HUES6 (cell line): ENCODE results near the gene ASAP2.

Source experiments
- H3K27ac ChIP-seq: 2 replicates; pipeline ENCODE4 v1.7.0; 2013; ENCODE audit warnings: low read depth, mild to moderate bottlenecking, low read length, inconsistent platforms
- H3K27me3 ChIP-seq: 2 replicates; pipeline ENCODE4 v1.6.1; 2013; ENCODE audit warnings: low read length; ENCODE audit not compliant: control insufficient read depth, insufficient read depth
- H3K36me3 ChIP-seq: 2 replicates; pipeline ENCODE4 v1.6.1; 2013; ENCODE audit warnings: low read length; ENCODE audit not compliant: control insufficient read depth, insufficient read depth
- H3K4me1 ChIP-seq: 2 replicates; pipeline ENCODE4 v1.6.1; 2013; ENCODE audit warnings: low read length; ENCODE audit not compliant: control insufficient read depth, insufficient read depth
- H3K4me3 ChIP-seq: 2 replicates; pipeline ENCODE4 v1.5.1; 2013; ENCODE audit warnings: low read depth, low read length
- H3K9ac ChIP-seq: one replicate; pipeline ENCODE4 v1.6.1; 2013; ENCODE audit warnings: mild to moderate bottlenecking, low read length
- H3K9me3 ChIP-seq: 2 replicates; pipeline ENCODE4 v1.6.1; 2013; ENCODE audit warnings: low read depth, low read length; ENCODE audit not compliant: control insufficient read depth, insufficient read depth

Gene ASAP2

DNA sequence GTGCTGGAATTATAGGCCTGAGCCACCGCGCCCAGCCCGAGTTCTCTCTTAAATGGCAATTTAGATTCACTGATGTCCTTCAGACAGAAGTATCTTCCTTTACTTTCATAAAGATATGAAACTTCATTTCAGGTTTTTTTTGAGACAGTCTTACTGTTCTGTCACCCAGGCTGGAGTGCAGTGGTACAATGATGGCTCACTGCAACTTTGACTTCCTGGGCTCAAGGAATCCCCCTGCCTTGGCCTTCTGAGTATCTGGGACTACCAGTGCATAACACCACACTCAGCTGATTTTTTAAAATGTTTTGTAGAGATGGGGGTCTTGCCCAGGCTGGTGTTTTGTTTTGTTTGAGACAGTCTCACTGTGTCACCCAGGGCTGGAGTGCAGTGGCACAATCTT, 203.5 kb downstream of the ASAP2 start:
- H3K4me1 ChIP-seq: no peaks in the 10 kb centered on the region
- no peak overlapping the region for H3K27ac ChIP-seq
- no peak overlapping the region for H3K4me3 ChIP-seq
- no peaks in the 10 kb centered on the region for H3K27me3 ChIP-seq
- no peaks in the 10 kb centered on the region for H3K9me3 ChIP-seq
- H3K9ac ChIP-seq: no peak overlapping the region
- peaks cover 10% of the 10 kb centered on the region for H3K36me3 ChIP-seq

GRCh38 chr2:9412781-9413180, 206.2 kb downstream of the ASAP2 start:
- peaks cover 6% of the 10 kb centered on the region for H3K36me3 ChIP-seq
- no peak overlapping the region for H3K9ac ChIP-seq
- no peak overlapping the region for H3K4me3 ChIP-seq
- no peaks in the 10 kb centered on the region for H3K9me3 ChIP-seq
- H3K4me1 ChIP-seq: no peaks in the 10 kb centered on the region
- no peaks in the 10 kb centered on the region for H3K27me3 ChIP-seq
- no peak overlapping the region for H3K27ac ChIP-seq

GRCh38 chr2:9415516-9416169, 209.0 kb downstream of the ASAP2 start:
- Histone ChIP-seq H3K4me3 (no peak overlapping the region), H3K27ac (no peak overlapping the region), H3K9ac (no peak overlapping the region), H3K4me1 (no peaks in the 10 kb centered on the region), H3K27me3 (no peaks in the 10 kb centered on the region), H3K36me3 (peaks cover 3% of the 10 kb centered on the region), H3K9me3 (no peaks in the 10 kb centered on the region)

DNA sequence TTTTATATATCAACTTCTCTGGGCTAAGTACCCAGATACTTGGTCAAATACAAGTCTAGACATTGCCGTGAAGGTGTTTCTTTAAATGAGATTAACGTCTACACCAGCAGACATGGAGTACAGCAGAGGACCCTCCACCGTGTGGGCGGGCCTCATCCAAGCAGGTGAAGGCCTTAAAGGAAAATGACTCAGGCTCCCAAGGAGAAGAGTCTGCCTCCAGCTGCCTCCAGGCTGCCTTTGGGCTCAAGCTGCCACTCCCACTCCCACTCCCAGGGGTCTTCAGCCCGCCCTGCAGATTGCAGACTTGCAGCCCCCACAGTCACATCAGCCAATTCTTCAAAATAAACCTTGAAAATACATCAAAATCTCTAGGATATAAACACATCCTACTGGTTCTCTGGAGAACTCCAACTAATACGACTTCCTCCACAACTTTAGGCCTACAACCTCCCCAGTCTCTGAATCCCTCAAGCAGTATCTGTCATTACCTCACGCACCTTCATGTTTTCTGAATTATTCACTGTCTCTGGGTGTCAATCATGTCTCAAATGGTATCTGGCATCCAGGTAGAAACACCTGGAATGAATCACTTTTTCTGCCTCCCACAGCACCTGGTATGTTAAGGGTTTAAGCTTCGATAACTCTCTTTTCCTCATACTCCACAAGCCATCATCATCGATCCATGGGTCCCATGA, 209.8 kb downstream of the ASAP2 start:
- H3K4me1 ChIP-seq: no peaks in the 10 kb centered on the region
- no peaks in the 10 kb centered on the region for H3K9me3 ChIP-seq
- no peaks in the 10 kb centered on the region for H3K27me3 ChIP-seq
- no peak overlapping the region for H3K9ac ChIP-seq
- no peak overlapping the region for H3K27ac ChIP-seq
- peaks cover 3% of the 10 kb centered on the region for H3K36me3 ChIP-seq
- no peak overlapping the region for H3K4me3 ChIP-seq

DNA sequence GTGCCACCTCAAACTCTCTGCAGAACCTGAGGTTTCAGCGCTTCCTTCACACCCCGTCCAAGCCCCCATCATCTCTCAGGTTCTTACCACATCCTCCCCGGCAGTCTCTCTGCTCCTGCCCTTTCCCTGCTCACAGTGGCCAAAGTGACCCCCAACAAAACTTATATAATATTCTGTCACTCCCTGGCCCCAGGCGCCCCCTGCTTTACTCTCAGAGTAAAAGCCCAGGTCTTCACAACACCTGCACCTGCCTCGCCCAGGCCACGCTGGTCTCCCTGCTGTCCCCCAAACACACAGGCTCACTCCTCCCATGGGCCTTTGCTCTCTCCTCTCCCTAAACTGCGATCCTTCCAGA, 210.3 kb downstream of the ASAP2 start:
- no peaks in the 10 kb centered on the region for H3K9me3 ChIP-seq
- H3K4me3 ChIP-seq: no peak overlapping the region
- peaks cover 3% of the 10 kb centered on the region for H3K36me3 ChIP-seq
- H3K27ac ChIP-seq: no peak overlapping the region
- H3K4me1 ChIP-seq: peaks cover 3% of the 10 kb centered on the region
- H3K27me3 ChIP-seq: peaks cover 1% of the 10 kb centered on the region; the same call in 1 of the 2 replicates
- H3K9ac ChIP-seq: no peak overlapping the region

DNA sequence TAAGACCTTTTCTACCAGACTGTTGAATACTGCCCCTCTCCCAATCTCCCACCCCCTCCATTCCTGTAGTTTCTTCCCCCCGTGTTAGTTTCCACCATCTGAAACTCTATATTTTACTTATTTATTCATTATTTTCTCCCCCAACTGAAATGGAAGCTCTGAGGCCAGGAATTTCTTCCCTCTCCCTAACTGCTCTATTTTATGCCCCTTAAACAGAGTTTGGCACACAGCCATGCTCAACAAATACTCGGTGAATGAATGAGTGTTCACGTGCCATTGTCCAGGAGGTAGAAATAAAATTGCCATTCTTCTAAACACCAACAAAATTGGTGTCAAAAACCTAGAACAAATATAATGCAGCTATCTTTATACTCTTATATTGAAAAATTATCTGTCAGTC, 211.1 kb downstream of the ASAP2 start:
- no peak overlapping the region for H3K27ac ChIP-seq
- no peak overlapping the region for H3K4me3 ChIP-seq
- H3K4me1 ChIP-seq: peaks cover 10% of the 10 kb centered on the region
- no peaks in the 10 kb centered on the region for H3K9me3 ChIP-seq
- peaks cover 3% of the 10 kb centered on the region for H3K36me3 ChIP-seq
- no peak overlapping the region for H3K9ac ChIP-seq
- peaks cover 7% of the 10 kb centered on the region; the same call in 1 of the 2 replicates for H3K27me3 ChIP-seq

DNA sequence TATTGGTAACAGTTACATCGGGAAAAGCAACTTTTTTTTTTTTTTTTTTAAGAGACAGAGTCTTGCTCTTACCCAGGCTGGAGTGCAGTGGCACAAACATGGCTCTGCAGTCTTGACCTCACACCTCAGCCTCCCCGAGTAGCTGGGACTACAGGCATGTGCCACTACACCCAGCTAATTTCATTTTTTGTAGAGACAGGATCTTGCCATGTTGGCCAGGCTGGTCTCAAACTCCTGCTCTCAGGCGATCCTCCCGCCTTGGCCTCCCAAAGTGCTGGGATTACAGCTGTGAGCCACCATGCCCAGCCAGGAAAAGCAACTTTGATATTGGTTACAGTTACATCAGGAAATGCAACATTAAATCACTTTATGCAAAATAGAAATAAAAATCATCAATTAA, 212.1 kb downstream of the ASAP2 start:
- H3K36me3 ChIP-seq: peaks cover 3% of the 10 kb centered on the region
- no peak overlapping the region for H3K27ac ChIP-seq
- H3K4me1 ChIP-seq: peaks cover 10% of the 10 kb centered on the region
- H3K4me3 ChIP-seq: no peak overlapping the region
- H3K9ac ChIP-seq: no peak overlapping the region
- no peaks in the 10 kb centered on the region for H3K9me3 ChIP-seq
- H3K27me3 ChIP-seq: peaks cover 7% of the 10 kb centered on the region; the same call in 1 of the 2 replicates

DNA sequence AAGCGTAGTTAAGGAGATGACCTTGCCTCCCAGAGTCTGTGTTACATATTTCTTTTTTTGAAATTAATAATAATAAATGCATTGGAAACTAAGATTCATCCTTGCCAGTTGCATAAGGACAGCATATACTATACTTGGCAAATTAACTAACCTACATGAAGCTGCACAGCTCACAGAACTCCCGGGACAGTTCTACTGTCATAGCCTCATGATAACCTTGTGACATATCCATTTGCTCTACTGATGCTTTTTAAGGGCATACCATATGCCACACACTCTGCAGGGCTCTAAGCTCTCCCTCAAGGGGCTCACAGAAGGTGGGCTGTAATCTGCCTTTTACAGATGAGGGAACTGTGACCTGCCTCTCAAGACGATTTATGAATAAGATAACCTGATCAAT, 212.9 kb downstream of the ASAP2 start:
- H3K36me3 ChIP-seq: peaks cover 3% of the 10 kb centered on the region
- H3K4me3 ChIP-seq: no peak overlapping the region
- H3K27me3 ChIP-seq: peaks cover 7% of the 10 kb centered on the region; the same call in 1 of the 2 replicates
- H3K9me3 ChIP-seq: no peaks in the 10 kb centered on the region
- H3K9ac ChIP-seq: no peak overlapping the region
- peaks cover 14% of the 10 kb centered on the region for H3K4me1 ChIP-seq
- H3K27ac ChIP-seq: no peak overlapping the region

DNA sequence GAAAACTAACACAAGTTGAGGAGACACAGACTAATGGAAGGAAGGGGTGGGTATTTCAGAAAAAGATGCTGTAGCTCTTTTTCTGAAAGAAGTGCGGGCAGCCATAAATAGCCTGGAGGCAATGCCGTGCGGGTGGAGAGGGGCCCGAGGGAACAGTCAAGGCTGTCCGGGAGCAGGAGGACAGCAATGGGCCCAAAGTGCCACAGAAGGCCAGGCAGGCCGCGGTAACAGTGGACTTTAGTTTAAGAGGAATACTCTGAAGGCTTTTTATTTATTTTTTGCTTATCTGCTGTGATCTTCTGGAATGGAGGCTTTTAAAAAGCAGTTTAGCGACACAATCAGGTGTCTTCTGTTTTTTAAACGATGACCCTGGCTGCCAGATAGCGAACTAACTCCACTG, 213.9 kb downstream of the ASAP2 start:
- Histone ChIP-seq H3K4me3 (no peak overlapping the region), H3K27me3 (peaks cover 7% of the 10 kb centered on the region; the same call in 1 of the 2 replicates), H3K9ac (no peak overlapping the region), H3K4me1 (peaks cover 20% of the 10 kb centered on the region), H3K27ac (no peak overlapping the region), H3K9me3 (no peaks in the 10 kb centered on the region), H3K36me3 (peaks cover 3% of the 10 kb centered on the region)

DNA sequence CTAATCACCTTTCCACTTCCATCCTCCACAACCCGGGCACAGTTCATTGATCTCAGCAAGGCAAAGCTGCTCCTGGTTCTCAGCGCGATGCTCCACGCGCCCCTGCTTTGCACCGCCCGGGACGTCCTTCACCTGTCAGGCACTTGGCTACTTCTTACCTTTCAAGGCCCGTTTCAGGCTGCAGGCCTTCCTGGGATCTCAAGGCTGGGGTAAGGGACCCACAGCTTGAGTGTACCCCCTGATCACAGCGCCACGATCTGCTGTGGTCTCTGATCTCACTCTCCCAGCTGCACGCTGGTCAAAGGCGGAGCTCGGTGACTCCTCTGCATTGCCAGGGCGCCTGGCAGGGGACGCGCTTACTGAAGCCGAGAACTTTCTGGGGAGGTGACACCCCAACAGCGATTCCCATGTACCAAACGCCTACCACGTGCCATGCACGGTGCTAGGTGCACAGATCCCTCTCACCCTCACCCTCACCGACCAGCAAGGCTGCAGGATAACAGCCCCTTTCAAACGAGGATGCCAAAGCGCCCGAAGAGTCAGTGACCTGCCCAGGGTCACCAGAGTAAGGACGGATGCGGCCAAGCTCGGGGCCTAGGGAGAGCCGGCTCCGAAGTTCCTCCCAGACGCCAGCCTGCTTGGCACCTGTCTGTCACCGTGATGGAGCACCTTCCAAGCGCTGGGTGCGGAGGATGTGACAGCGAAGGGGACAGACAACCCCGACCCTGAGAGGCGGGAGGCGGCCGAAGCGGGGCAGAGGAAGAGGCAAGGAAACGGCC, 215.9 kb downstream of the ASAP2 start:
- H3K9ac ChIP-seq: peak overlapping the region; percentile 62
- peak overlapping the region; percentile 98 for H3K4me3 ChIP-seq
- peaks cover 2% of the 10 kb centered on the region; the same call in 1 of the 2 replicates for H3K36me3 ChIP-seq
- H3K27me3 ChIP-seq: peaks cover 7% of the 10 kb centered on the region; the same call in 1 of the 2 replicates
- no peak overlapping the region for H3K27ac ChIP-seq
- H3K9me3 ChIP-seq: no peaks in the 10 kb centered on the region
- peaks cover 20% of the 10 kb centered on the region for H3K4me1 ChIP-seq
